GM23248 (cell line): ENCODE measurements around the gene LIMA1. TPM values are rescaled to one million over a fixed set of nuclear protein-coding genes. Genes with fewer than 3 reads are reported as not detected.
"Not testable (repeated sequence)": the region's sequence is repeated elsewhere in the genome, so short reads cannot be mapped to it uniquely, and the experiment has no call there.

Experiments used
- DNase-seq: peaks from one replicate; pipeline ENCODE4 v3.0.0-alpha.2; 2015
- H2AFZ ChIP-seq: fragments of 200-600 bp; sonication (generic); 2 replicates; pipeline ENCODE4 v1.6.1; 2016; ENCODE audit warnings: antibody characterized with exemption
- H3F3A ChIP-seq: fragments of 200-600 bp; sonication (generic); 2 replicates; pipeline ENCODE4 v1.6.1; 2016; ENCODE audit warnings: mild to moderate bottlenecking, antibody characterized with exemption, mixed run types; ENCODE audit not compliant: insufficient read depth
- H3K27ac ChIP-seq: fragments of 200-600 bp; sonication (generic); 2 replicates; pipeline ENCODE4 v1.5.1; 2016; ENCODE audit warnings: mild to moderate bottlenecking
- H3K27me3 ChIP-seq: fragments of 200-600 bp; sonication (generic); replicated peaks from 2 replicates; pipeline ENCODE4 v1.6.1; 2016; ENCODE audit warnings: mild to moderate bottlenecking; ENCODE audit not compliant: insufficient read depth
- H3K36me3 ChIP-seq: fragments of 200-600 bp; sonication (generic); 2 replicates; pipeline ENCODE4 v1.6.1; 2016; ENCODE audit warnings: low read depth, mild to moderate bottlenecking
- H3K4me1 ChIP-seq: fragments of 200-600 bp; sonication (generic); 2 replicates; pipeline ENCODE4 v1.6.1; 2016; ENCODE audit warnings: mild to moderate bottlenecking; ENCODE audit not compliant: insufficient read depth
- H3K4me2 ChIP-seq: fragments of 200-600 bp; sonication (generic); one replicate; pipeline ENCODE4 v1.6.1; 2016; ENCODE audit warnings: mild to moderate bottlenecking; ENCODE audit not compliant: unreplicated experiment
- H3K4me3 ChIP-seq: fragments of 200-600 bp; sonication (generic); 2 replicates; pipeline ENCODE4 v1.5.1; 2016; ENCODE audit warnings: mild to moderate bottlenecking
- H3K79me2 ChIP-seq: fragments of 200-600 bp; sonication (generic); 2 replicates; pipeline ENCODE4 v1.6.1; 2016; ENCODE audit warnings: mild to moderate bottlenecking; ENCODE audit not compliant: insufficient read depth
- H3K9ac ChIP-seq: fragments of 200-600 bp; sonication (generic); 2 replicates; pipeline ENCODE4 v1.6.1; 2016; ENCODE audit warnings: mild to moderate bottlenecking
- H3K9me2 ChIP-seq: fragments of 200-600 bp; sonication (generic); 2 replicates; pipeline ENCODE4 v1.6.1; 2016; ENCODE audit warnings: mixed run types, mild to moderate bottlenecking, moderate library complexity; ENCODE audit not compliant: insufficient read depth
- H3K9me3 ChIP-seq: fragments of 200-600 bp; sonication (generic); one replicate; pipeline ENCODE4 v1.6.1; 2017; ENCODE audit warnings: low read depth
- H4K20me1 ChIP-seq: fragments of 200-600 bp; sonication (generic); 2 replicates; pipeline ENCODE4 v1.6.0; 2016; ENCODE audit not compliant: insufficient read depth
- EZH2 ChIP-seq: fragments of 200-600 bp; sonication (generic); IDR thresholded peaks from 2 replicates; pipeline ENCODE4 v1.6.1; 2018; ENCODE audit warnings: antibody characterized with exemption, mild to moderate bottlenecking; ENCODE audit not compliant: insufficient read depth, poor library complexity, severe bottlenecking
- EZH2phosphoT487 ChIP-seq: fragments of 200-600 bp; sonication (generic); IDR thresholded peaks from 2 replicates; pipeline ENCODE4 v1.6.1; 2018; ENCODE audit warnings: antibody characterized with exemption, moderate library complexity, mild to moderate bottlenecking, low read depth; ENCODE audit not compliant: insufficient read depth
- WGBS, 2 experiments: methylation state at CpG; one replicate each; pipeline ENCODE4 v1.1.6; 2015 to 2017; ENCODE audit warnings: low lambda C conversion rate in 2 of 2, low coverage in 1 of 2; ENCODE audit errors: missing lambda C conversion rate in 2 of 2; 5-methylcytosine and 5-hydroxymethylcytosine counted together
- in situ Hi-C: fragments of 300-500 bp; cut with MboI; formaldehyde crosslinking; loops from 2 replicates; pipeline ENCODE4 v1.15.0; 2020
- polyA plus RNA-seq: library from polyadenylated mRNA; unstranded; fragments of >200 nt; fragmentation: Nextera tagmentation; extraction: Ambion mirVana; gene quantifications from 2 replicates; pipeline ENCODE4 v1.2.1, GENCODE V29; 2016
- total RNA-seq: library from RNA; depleted of rRNA; stranded (reverse); fragments of >200 nt; shearing (Covaris generic); gene quantifications from 2 replicates; pipeline ENCODE4 v1.2.3, GENCODE V29; 2014

The LIMA1 gene
- total and polyA plus RNA-seq, 2 experiments from 2014 or later = 180 to 256 TPM

GRCh38 chr12:50291377-50291776 is 8.1 kb upstream of the LIMA1 start:
- no peak for TF ChIP-seq EZH2
- no peaks in the 10 kb centered on the region for H3K9me3 ChIP-seq
- no peaks in the 10 kb centered on the region for H3F3A ChIP-seq
- DNase-seq = no peak
- H4K20me1 ChIP-seq = no peaks in the 10 kb centered on the region
- H3K79me2 ChIP-seq = peaks cover 25% of the 10 kb centered on the region
- 90 to 94% methylated on average over 1 of the region's 1 CpG for WGBS, 2 experiments
- H3K27ac ChIP-seq = no peak overlapping the region
- no peaks in the 10 kb centered on the region for H3K27me3 ChIP-seq
- no peaks in the 10 kb centered on the region for H3K9me2 ChIP-seq
- no peak overlapping the region for H3K4me3 ChIP-seq
- no peaks in the 10 kb centered on the region for H3K4me1 ChIP-seq
- H2AFZ ChIP-seq = no peak overlapping the region
- H3K4me2 ChIP-seq = no peak overlapping the region
- in situ Hi-C loops = no loop called here
- no peaks in the 10 kb centered on the region for H3K36me3 ChIP-seq
- no peak overlapping the region for H3K9ac ChIP-seq

- DNase-seq, H3K27ac ChIP-seq, H4K20me1 ChIP-seq, H2AFZ ChIP-seq, H3K4me2 ChIP-seq, H3K36me3 ChIP-seq, in situ Hi-C loops, H3K9me2 ChIP-seq, H3K27me3 ChIP-seq, H3K4me1 ChIP-seq, H3K9me3 ChIP-seq, H3K4me3 ChIP-seq, H3K9ac ChIP-seq, H3F3A ChIP-seq: not testable (repeated sequence)
- peaks cover 25% of the 10 kb centered on the region for H3K79me2 ChIP-seq
- WGBS, 2 experiments = 67 to 77% methylated on average over 3 of the region's 3 CpGs
These were observed 7.4 kb upstream of the LIMA1 start for GRCh38 chr12:50290692-50291091.

GRCh38 chr12:50287271-50287670 is 4.0 kb upstream of the LIMA1 start:
- peaks cover 11% of the 10 kb centered on the region for H3K4me1 ChIP-seq
- no peaks in the 10 kb centered on the region for H3K9me3 ChIP-seq
- 47 to 52% methylated on average over 7 of the region's 7 CpGs for WGBS, 2 experiments
- no peak overlapping the region for H3K9ac ChIP-seq
- no peak overlapping the region for H3K4me3 ChIP-seq
- no peak overlapping the region for H3K27ac ChIP-seq
- no peaks in the 10 kb centered on the region for H4K20me1 ChIP-seq
- no peaks in the 10 kb centered on the region for H3K9me2 ChIP-seq
- no peak overlapping the region for H2AFZ ChIP-seq
- no peaks in the 10 kb centered on the region for H3K36me3 ChIP-seq
- in situ Hi-C loops = no loop called here
- no peak for TF ChIP-seq EZH2phosphoT487
- no peak for TF ChIP-seq EZH2
- DNase-seq = no peak
- 0 out of 2 replicates have a peak, but pooled peaks cover 6% of the 10 kb centered on the region for H3F3A ChIP-seq
- H3K27me3 ChIP-seq = no peaks in the 10 kb centered on the region
- no peak overlapping the region for H3K4me2 ChIP-seq
- peaks cover 37% of the 10 kb centered on the region for H3K79me2 ChIP-seq

- Histone ChIP-seq H3K9me3 (no peaks in the 10 kb centered on the region), H3K9me2 (no peaks in the 10 kb centered on the region), H3K27ac (no peak overlapping the region), H3K4me3 (no peak overlapping the region), H3K4me1 (peaks cover 21% of the 10 kb centered on the region), H3K27me3 (no peaks in the 10 kb centered on the region), H4K20me1 (no peaks in the 10 kb centered on the region), H3K9ac (no peak overlapping the region), H3F3A (0 out of 2 replicates have a peak, but pooled peaks cover 6% of the 10 kb centered on the region), H2AFZ (no peak overlapping the region), H3K4me2 (no peak overlapping the region), H3K36me3 (no peaks in the 10 kb centered on the region), H3K79me2 (peaks cover 43% of the 10 kb centered on the region)
- 90 to 97% methylated on average over 1 of the region's 1 CpG for WGBS, 2 experiments
- TF ChIP-seq EZH2phosphoT487 (no peak), EZH2 (no peak)
- no peak for DNase-seq
- in situ Hi-C loops = no loop called here
These were observed 1.9 kb upstream of the LIMA1 start for GRCh38 chr12:50285253-50285652.

- no peaks in the 10 kb centered on the region for H4K20me1 ChIP-seq
- H3F3A ChIP-seq = 0 out of 2 replicates have a peak, but pooled peaks cover 6% of the 10 kb centered on the region
- peak overlapping the region; percentile 83 for H3K9ac ChIP-seq
- no peaks in the 10 kb centered on the region for H3K9me2 ChIP-seq
- 2% methylated on average over 14 of the region's 14 CpGs for WGBS, 2 experiments
- peaks cover 21% of the 10 kb centered on the region for H3K4me1 ChIP-seq
- in situ Hi-C loops = no loop called here
- peaks cover 46% of the 10 kb centered on the region for H3K79me2 ChIP-seq
- no peaks in the 10 kb centered on the region for H3K36me3 ChIP-seq
- H3K4me2 ChIP-seq = peak overlapping the region; percentile 88
- TF ChIP-seq EZH2 (no peak), EZH2phosphoT487 (no peak)
- no peaks in the 10 kb centered on the region for H3K9me3 ChIP-seq
- H3K4me3 ChIP-seq = peak overlapping the region; percentile 90
- peak overlapping the region; percentile 87 for H2AFZ ChIP-seq
- H3K27ac ChIP-seq = peak overlapping the region; percentile 40
- H3K27me3 ChIP-seq = no peaks in the 10 kb centered on the region
- DNase-seq = peak; percentile 86
These were observed 545 bp downstream of the LIMA1 start for GRCh38 chr12:50282721-50283228.
